Stimulated activated effector memory CD8-positive, alpha-beta T cell treated with anti-CD3 and anti-CD28 coated beads, Interleukin-12 subunit alpha, Interleukin-12 subunit beta, amount 100 ng/mL, for 72 hours (primary cell): ENCODE data around the gene FAM170B.
A peak's percentile ranks its signal among the peaks of the same experiment; 100 is the strongest.

Source experiments
- ATAC-seq: fragments of 150-1000 bp; cut with Tn5 transposase; 2 replicates; pipeline ENCODE4 v1.10.0; 2021
- DNase-seq, 2 donors: peaks; one replicate each; pipeline ENCODE4 v3.0.0; 2021 to 2022; ENCODE audit warnings: low spot score in 2 of 2
- H3K27ac Mint-ChIP-seq: one replicate; pipeline ENCODE4 v1.8.0; 2022; ENCODE audit warnings: mild to moderate bottlenecking, mixed read lengths
- H3K36me3 Mint-ChIP-seq: one replicate; pipeline ENCODE4 v1.8.0; 2022; ENCODE audit warnings: mild to moderate bottlenecking, mixed read lengths
- H3K4me1 Mint-ChIP-seq: one replicate; pipeline ENCODE4 v1.8.0; 2022; ENCODE audit warnings: mixed read lengths
- H3K4me3 Mint-ChIP-seq: one replicate; pipeline ENCODE4 v1.8.0; 2022; ENCODE audit warnings: mild to moderate bottlenecking, mixed read lengths
- H3K9me3 Mint-ChIP-seq: one replicate; pipeline ENCODE4 v1.8.0; 2022; ENCODE audit warnings: mixed read lengths

The FAM170B gene

GRCh38 chr10:49172777-49173132 is 38.9 kb upstream of the FAM170B start:
- peak overlapping the region; percentile 98 for H3K27ac Mint-ChIP-seq
- H3K36me3 Mint-ChIP-seq, result peaks cover 100% of the 10 kb centered on the region
- no peaks in the 10 kb centered on the region for H3K9me3 Mint-ChIP-seq
- peaks cover 86% of the 10 kb centered on the region for H3K4me1 Mint-ChIP-seq
- peak in 1 of 2 donors; percentile 39 for DNase-seq
- no peak for ATAC-seq
- peak overlapping the region; percentile 79 for H3K4me3 Mint-ChIP-seq

GRCh38 chr10:49172061-49172776 is 38.4 kb upstream of the FAM170B start:
- Mint-ChIP-seq H3K4me1 (peaks cover 83% of the 10 kb centered on the region), H3K4me3 (peak overlapping the region; percentile 79), H3K36me3 (peaks cover 100% of the 10 kb centered on the region), H3K27ac (peak overlapping the region; percentile 98), H3K9me3 (no peaks in the 10 kb centered on the region)
- ATAC-seq (no peak), DNase-seq (peak in 1 of 2 donors; percentile 45)

GRCh38 chr10:49171326-49172060 is 37.7 kb upstream of the FAM170B start:
- no peak for ATAC-seq
- Mint-ChIP-seq H3K27ac (peak overlapping the region; percentile 98), H3K4me3 (no peak overlapping the region), H3K36me3 (peaks cover 100% of the 10 kb centered on the region), H3K4me1 (peaks cover 83% of the 10 kb centered on the region), H3K9me3 (no peaks in the 10 kb centered on the region)
- DNase-seq, result peak in 1 of 2 donors; percentile 36

- peak; percentile 55 for ATAC-seq
- H3K4me1 Mint-ChIP-seq, result peaks cover 83% of the 10 kb centered on the region
- H3K9me3 Mint-ChIP-seq, result no peaks in the 10 kb centered on the region
- peak overlapping the region; percentile 17 for H3K4me3 Mint-ChIP-seq
- H3K36me3 Mint-ChIP-seq, result peaks cover 100% of the 10 kb centered on the region
- peak overlapping the region; percentile 98 for H3K27ac Mint-ChIP-seq
- DNase-seq, result peak in 1 of 2 donors; percentile 46
Measured at GRCh38 chr10:49170632-49171325, 37.0 kb upstream of the FAM170B start.

- no peak overlapping the region for H3K4me3 Mint-ChIP-seq
- H3K4me1 Mint-ChIP-seq, result peaks cover 83% of the 10 kb centered on the region
- DNase-seq (peak in 1 of 2 donors; percentile 34), ATAC-seq (no peak)
- no peaks in the 10 kb centered on the region for H3K9me3 Mint-ChIP-seq
- H3K27ac Mint-ChIP-seq, result peak overlapping the region; percentile 98
- H3K36me3 Mint-ChIP-seq, result peaks cover 100% of the 10 kb centered on the region
Measured at GRCh38 chr10:49169776-49170175, 36.0 kb upstream of the FAM170B start.

DNA sequence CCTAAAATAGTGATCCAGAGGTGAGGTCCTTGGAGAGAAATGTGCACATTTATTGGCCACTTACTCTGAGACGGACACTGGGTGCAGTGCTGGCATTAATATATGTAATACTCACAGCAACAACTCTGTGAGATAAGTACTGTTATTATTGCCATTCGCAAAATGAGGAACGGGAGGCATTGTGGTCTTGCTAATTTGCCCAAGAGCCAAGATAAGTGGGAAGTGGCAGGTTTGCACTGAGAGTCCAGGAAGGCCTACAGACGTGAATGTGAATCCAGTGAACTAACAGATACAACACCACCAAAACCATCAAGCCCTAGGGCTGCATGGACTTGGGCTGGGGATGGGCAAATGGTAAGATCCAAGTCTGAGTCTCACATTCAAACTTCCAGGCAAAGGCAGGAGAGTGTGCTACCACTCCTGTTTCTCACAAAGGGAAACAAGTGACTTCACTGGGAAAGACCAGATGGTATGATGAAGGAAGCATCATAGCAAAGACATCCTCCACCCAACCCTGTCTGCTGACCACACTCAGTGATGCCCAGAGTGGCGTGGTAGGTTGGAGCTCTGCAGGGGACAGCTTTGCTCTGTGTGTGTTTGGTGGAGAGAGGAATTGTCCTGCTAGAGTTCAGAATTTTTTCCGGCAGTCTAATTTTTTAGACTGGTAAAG is 35.1 kb upstream of the FAM170B start:
- Mint-ChIP-seq H3K4me1 (peaks cover 83% of the 10 kb centered on the region), H3K4me3 (no peak overlapping the region), H3K9me3 (no peaks in the 10 kb centered on the region), H3K27ac (no peak overlapping the region), H3K36me3 (peaks cover 100% of the 10 kb centered on the region)
- peak in 1 of 2 donors; percentile 33 for DNase-seq
- no peak for ATAC-seq

DNA sequence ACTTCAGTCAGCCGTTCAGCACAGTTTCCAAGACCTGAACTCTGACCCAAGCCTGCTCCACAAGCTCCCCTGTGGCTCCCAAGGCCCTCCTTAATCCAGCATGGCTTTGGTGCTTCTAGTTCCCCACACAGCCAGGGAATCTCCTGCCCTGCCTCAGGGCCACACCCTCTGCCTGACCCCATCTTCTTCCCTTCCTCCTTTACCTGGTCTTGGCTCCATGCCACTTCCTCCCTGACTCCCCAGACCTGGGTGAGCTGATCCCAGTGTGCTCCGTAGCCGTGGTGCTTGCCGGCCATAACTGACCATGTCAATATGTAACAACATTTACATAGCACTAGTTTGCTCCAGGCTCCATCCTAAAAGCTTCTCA is 34.3 kb upstream of the FAM170B start:
- Mint-ChIP-seq H3K9me3 (no peaks in the 10 kb centered on the region), H3K36me3 (peaks cover 100% of the 10 kb centered on the region), H3K4me3 (peak overlapping the region; percentile 20), H3K27ac (peak overlapping the region; percentile 81), H3K4me1 (peaks cover 83% of the 10 kb centered on the region)
- DNase-seq (peak in 1 of 2 donors; percentile 39), ATAC-seq (no peak)

- Mint-ChIP-seq H3K4me1 (peaks cover 83% of the 10 kb centered on the region), H3K36me3 (peaks cover 100% of the 10 kb centered on the region), H3K27ac (peak overlapping the region; percentile 88), H3K4me3 (peak overlapping the region; percentile 34), H3K9me3 (no peaks in the 10 kb centered on the region)
- DNase-seq (peak in 1 of 2 donors; percentile 38), ATAC-seq (no peak)
Measured at GRCh38 chr10:49167425-49168170, 33.8 kb upstream of the FAM170B start.

- Mint-ChIP-seq H3K27ac (peak overlapping the region; percentile 88), H3K9me3 (no peaks in the 10 kb centered on the region), H3K36me3 (peaks cover 100% of the 10 kb centered on the region), H3K4me3 (peak overlapping the region; percentile 34), H3K4me1 (peaks cover 87% of the 10 kb centered on the region)
- ATAC-seq (no peak), DNase-seq (no peak)
Measured at GRCh38 chr10:49166484-49167400, 32.9 kb upstream of the FAM170B start.

GRCh38 chr10:49165821-49166483 is 32.1 kb upstream of the FAM170B start:
- DNase-seq (no peak), ATAC-seq (peak; percentile 27)
- H3K4me3 Mint-ChIP-seq, result peak overlapping the region; percentile 7
- H3K9me3 Mint-ChIP-seq, result no peaks in the 10 kb centered on the region
- peak overlapping the region; percentile 88 for H3K27ac Mint-ChIP-seq
- H3K4me1 Mint-ChIP-seq, result peaks cover 82% of the 10 kb centered on the region
- H3K36me3 Mint-ChIP-seq, result peaks cover 100% of the 10 kb centered on the region

DNA sequence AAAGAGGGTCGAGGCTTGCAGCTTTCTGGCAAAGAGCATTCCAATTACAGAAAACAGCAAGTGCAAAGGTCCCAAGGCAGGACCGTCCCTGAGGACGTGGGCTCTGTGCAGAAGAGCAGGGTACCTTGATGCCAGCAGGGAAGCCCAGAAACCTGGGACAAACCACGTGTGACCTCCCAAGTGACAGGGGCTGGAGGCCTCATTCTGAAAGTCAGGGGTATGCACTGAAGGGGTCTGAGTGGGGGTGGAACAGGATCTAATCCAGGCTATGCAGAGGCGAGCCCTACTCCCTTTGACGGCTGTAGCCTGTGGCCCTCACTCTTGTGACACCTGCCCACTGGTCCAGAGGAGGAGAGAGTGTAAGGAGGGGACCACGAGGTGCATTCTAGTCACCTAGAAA is 31.4 kb upstream of the FAM170B start:
- Mint-ChIP-seq H3K27ac (peak overlapping the region; percentile 88), H3K9me3 (no peaks in the 10 kb centered on the region), H3K36me3 (peaks cover 100% of the 10 kb centered on the region), H3K4me1 (peaks cover 75% of the 10 kb centered on the region), H3K4me3 (no peak overlapping the region)
- no peak for DNase-seq
- no peak for ATAC-seq

- ATAC-seq (peak; percentile 71), DNase-seq (no peak)
- Mint-ChIP-seq H3K36me3 (peaks cover 100% of the 10 kb centered on the region), H3K27ac (peak overlapping the region; percentile 88), H3K4me3 (no peak overlapping the region), H3K9me3 (no peaks in the 10 kb centered on the region), H3K4me1 (peaks cover 70% of the 10 kb centered on the region)
Measured at GRCh38 chr10:49164559-49165188, 30.9 kb upstream of the FAM170B start.

GRCh38 chr10:49163741-49164140 is 29.9 kb upstream of the FAM170B start:
- peaks cover 70% of the 10 kb centered on the region for H3K4me1 Mint-ChIP-seq
- ATAC-seq, result no peak
- no peak for DNase-seq
- no peaks in the 10 kb centered on the region for H3K9me3 Mint-ChIP-seq
- H3K4me3 Mint-ChIP-seq, result no peak overlapping the region
- H3K27ac Mint-ChIP-seq, result peak overlapping the region; percentile 88
- peaks cover 100% of the 10 kb centered on the region for H3K36me3 Mint-ChIP-seq
